22Rv1 (cell line): ENCODE results near the gene DEPDC1B.

Experiments
- CTCF ChIP-seq: fragments of 450-650 bp; IDR thresholded peaks from 2 replicates; pipeline ENCODE4 v1.5.1; 2017; ENCODE audit warnings: mild to moderate bottlenecking
- ZFX ChIP-seq: fragments of 450-650 bp; IDR thresholded peaks from 2 replicates; pipeline ENCODE4 v1.6.1; 2017; ENCODE audit warnings: antibody characterized with exemption, borderline replicate concordance

GRCh38 chr5:60675286-60675685, 24.7 kb downstream of the DEPDC1B start:
- TF ChIP-seq CTCF: no peak
- no peak for TF ChIP-seq ZFX
